Adipose tissue (tissue), 3 donors: Measurements from ENCODE around the gene SRGAP1. TPM values are rescaled to one million over a fixed set of nuclear protein-coding genes. Genes with fewer than 3 reads are reported as not detected.
"Not testable (repeated sequence)": the region's sequence is repeated elsewhere in the genome, so short reads cannot be mapped to it uniquely, and the experiment has no call there.

Source experiments
- H3K27ac ChIP-seq: one replicate; pipeline ENCODE4 v1.5.1; 2013; ENCODE audit warnings: low read depth, low read length
- WGBS, 3 donors: extraction: QIAGEN DNeasy Blood & Tissue Kit; methylation state at CpG; one replicate each; pipeline ENCODE4 v1.1.7; 2013; 5-methylcytosine and 5-hydroxymethylcytosine counted together
- polyA plus RNA-seq, 3 donors: library from polyadenylated mRNA; stranded (reverse); fragments of 200-250 nt; gene quantifications; one replicate each; pipeline ENCODE4 v1.2.3, GENCODE V29; 2013
- donor health status: healthy with polysubstance abuse.
- donor health status: Bipolar disorder and iron deficiency.
- donor health status: healthy.

The SRGAP1 gene
- polyA plus RNA-seq, 3 donors = 1.8 to 2.7 (median 2.2) TPM

GRCh38 chr12:64099397-64099796 lies 254.9 kb downstream of the SRGAP1 start:
- WGBS, 3 donors = 37 to 72% (median 43%) methylated on average over 5 of the region's 5 CpGs
- no peak overlapping the region for H3K27ac ChIP-seq

- WGBS, 3 donors = 81 to 94% (median 91%) methylated on average over 4 of the region's 4 CpGs
- H3K27ac ChIP-seq = no peak overlapping the region
These were observed 257.8 kb downstream of the SRGAP1 start for GRCh38 chr12:64102339-64102738.

GRCh38 chr12:64103825-64104740 lies 259.6 kb downstream of the SRGAP1 start:
- 76 to 82% (median 79%) methylated on average over 10 of the region's 10 CpGs for WGBS, 3 donors
- no peak overlapping the region for H3K27ac ChIP-seq

- 92 to 97% (median 94%) methylated on average over 3 of the region's 3 CpGs for WGBS, 3 donors
- no peak overlapping the region for H3K27ac ChIP-seq
These were observed 260.5 kb downstream of the SRGAP1 start for GRCh38 chr12:64105026-64105425.

GRCh38 chr12:64107776-64108175 lies 263.3 kb downstream of the SRGAP1 start:
- 58 to 85% (median 73%) methylated on average over 1 of the region's 1 CpG for WGBS, 3 donors
- no peak overlapping the region for H3K27ac ChIP-seq

- WGBS, 3 donors = 69 to 86% (median 82%) methylated on average over 4 of the region's 4 CpGs
- H3K27ac ChIP-seq = no peak overlapping the region
These were observed 265.2 kb downstream of the SRGAP1 start for GRCh38 chr12:64109706-64110105.

GRCh38 chr12:64110864-64111263 lies 266.4 kb downstream of the SRGAP1 start:
- H3K27ac ChIP-seq = no peak overlapping the region

GRCh38 chr12:64116969-64117368 lies 272.5 kb downstream of the SRGAP1 start:
- H3K27ac ChIP-seq = no peak overlapping the region
- WGBS, 3 donors = 94 to 100% (median 96%) methylated on average over 2 of the region's 2 CpGs

- no peak overlapping the region for H3K27ac ChIP-seq
These were observed 276.1 kb downstream of the SRGAP1 start for GRCh38 chr12:64120568-64120967.

GRCh38 chr12:64121086-64121485 lies 276.6 kb downstream of the SRGAP1 start:
- H3K27ac ChIP-seq = not testable (repeated sequence)
- whole genome bisulfite sequencing, 3 donors = 93 to 97% (median 96%) methylated on average over 3 of the region's 3 CpGs

- H3K27ac ChIP-seq = no peak overlapping the region
These were observed 277.7 kb downstream of the SRGAP1 start for GRCh38 chr12:64122154-64122553.

GRCh38 chr12:64122995-64123394 lies 278.5 kb downstream of the SRGAP1 start:
- H3K27ac ChIP-seq = no peak overlapping the region
- 93 to 96% (median 93%) methylated on average over 2 of the region's 2 CpGs for WGBS, 3 donors

- WGBS, 3 donors = 96 to 100% (median 100%) methylated on average over 1 of the region's 1 CpG
- H3K27ac ChIP-seq = no peak overlapping the region
These were observed 278.9 kb downstream of the SRGAP1 start for GRCh38 chr12:64123448-64123847.

GRCh38 chr12:64124511-64125197 lies 280.2 kb downstream of the SRGAP1 start:
- WGBS, 3 donors = 84 to 91% (median 90%) methylated on average over 3 of the region's 3 CpGs
- no peak overlapping the region for H3K27ac ChIP-seq

GRCh38 chr12:64125913-64126312 lies 281.4 kb downstream of the SRGAP1 start:
- no peak overlapping the region for H3K27ac ChIP-seq
- 49 to 78% (median 71%) methylated on average over 6 of the region's 6 CpGs for WGBS, 3 donors

GRCh38 chr12:64127811-64128210 lies 283.3 kb downstream of the SRGAP1 start:
- 95 to 97% (median 96%) methylated on average over 14 of the region's 14 CpGs for WGBS, 3 donors
- H3K27ac ChIP-seq = no peak overlapping the region

- WGBS, 3 donors = 73 to 88% (median 84%) methylated on average over 1 of the region's 1 CpG
- no peak overlapping the region for H3K27ac ChIP-seq
These were observed 283.9 kb downstream of the SRGAP1 start for GRCh38 chr12:64128366-64128765.

- not testable (repeated sequence) for H3K27ac ChIP-seq
- WGBS, 3 donors = 88 to 96% (median 92%) methylated on average over 2 of the region's 2 CpGs
These were observed 286.0 kb downstream of the SRGAP1 start for GRCh38 chr12:64130476-64130875.

- WGBS, 3 donors = 85 to 95% (median 92%) methylated on average over 6 of the region's 6 CpGs
- H3K27ac ChIP-seq = not testable (repeated sequence)
These were observed 287.0 kb downstream of the SRGAP1 start for GRCh38 chr12:64131456-64131855.

- WGBS, 3 donors = 97 to 98% (median 98%) methylated on average over 2 of the region's 2 CpGs
These were observed 288.2 kb downstream of the SRGAP1 start for GRCh38 chr12:64132672-64133071.

More at GRCh38 chr12:64132672-64133071, 288.2 kb downstream of the SRGAP1 start:
- H3K27ac ChIP-seq = not testable (repeated sequence)
